T-helper 1 cell (primary cell): ENCODE measurements around the gene KDM2B.
"Not testable (repeated sequence)": the region's sequence is repeated elsewhere in the genome, so short reads cannot be mapped to it uniquely, and the experiment has no call there.

Experiments
- DNase-seq, 5 donors: peaks; one replicate each; pipeline ENCODE4 v3.0.0-alpha.2; 2012 to 2020

Gene KDM2B

GRCh38 chr12:121423682-121424623 lies 156.9 kb downstream of the KDM2B start:
- DNase-seq: no peak

GRCh38 chr12:121423253-121423652 lies 157.6 kb downstream of the KDM2B start:
- DNase-seq: no peak

GRCh38 chr12:121420109-121420508 lies 160.7 kb downstream of the KDM2B start:
- DNase-seq: no peak

DNA sequence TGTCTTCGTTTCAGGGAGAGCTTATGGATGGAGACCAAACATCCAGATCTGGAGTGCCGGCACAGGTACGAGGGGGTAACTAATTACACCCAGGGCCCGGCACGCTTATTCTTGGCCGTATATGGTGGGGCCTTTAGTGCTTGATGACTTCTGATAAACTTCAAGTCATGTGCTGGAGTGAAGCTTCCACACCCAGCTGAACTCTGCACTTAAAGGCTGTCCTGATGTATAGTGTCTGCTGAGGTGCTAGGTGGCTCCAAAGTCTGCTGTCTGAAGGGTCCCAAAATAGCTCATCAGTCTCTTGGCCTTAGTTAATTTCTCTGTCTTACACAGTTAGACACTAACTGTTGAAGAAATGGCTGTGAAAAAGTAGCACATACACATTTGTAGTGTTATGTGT lies 163.0 kb downstream of the KDM2B start:
- DNase-seq: no peak

GRCh38 chr12:121413917-121414316 lies 166.9 kb downstream of the KDM2B start:
- DNase-seq: no peak

DNA sequence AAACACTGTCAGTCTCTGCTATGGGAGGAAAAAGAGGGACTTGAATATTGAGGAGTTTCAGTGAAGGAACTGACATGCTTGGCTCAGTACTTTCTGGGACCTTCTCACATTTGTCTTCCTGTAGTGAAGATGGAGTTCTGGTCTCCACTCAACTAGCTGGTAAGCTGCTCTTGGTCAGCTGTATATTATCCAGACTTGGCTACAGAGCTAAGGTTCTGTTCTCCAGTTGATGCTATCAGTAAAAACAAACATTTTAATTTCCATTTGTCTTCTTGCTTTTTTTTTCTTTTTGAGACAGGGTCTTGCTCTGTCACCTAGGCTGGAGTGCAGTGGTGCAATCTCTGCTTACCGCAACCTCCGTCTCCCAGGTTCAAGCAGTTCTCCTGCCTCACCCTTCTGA lies 175.6 kb downstream of the KDM2B start:
- DNase-seq: no peak

GRCh38 chr12:121404734-121405133 lies 176.1 kb downstream of the KDM2B start:
- DNase-seq: peak in 1 of 5 donors; percentile 7

DNA sequence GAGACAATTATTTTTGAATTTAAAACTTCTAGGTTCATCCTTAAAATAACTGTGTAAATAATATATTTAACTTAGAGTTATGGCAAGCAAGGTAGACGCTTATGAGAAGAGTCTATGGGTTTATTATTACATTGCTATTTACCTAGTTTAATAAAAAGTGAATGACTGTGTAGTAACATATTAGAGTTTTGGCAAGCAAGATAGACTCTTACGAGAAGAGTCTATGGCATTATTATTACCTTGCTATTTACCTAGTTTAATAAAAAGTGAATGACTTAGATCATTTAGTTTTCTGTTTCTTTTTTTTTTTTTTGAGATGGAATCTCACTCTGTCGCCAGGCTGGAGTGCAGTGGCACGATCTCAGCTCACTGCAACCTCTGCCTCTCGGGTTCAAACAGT lies 177.1 kb downstream of the KDM2B start:
- DNase-seq: no peak

GRCh38 chr12:121400332-121401139 lies 180.3 kb downstream of the KDM2B start:
- DNase-seq: peak; percentile 10 to 84 (median 35)

DNA sequence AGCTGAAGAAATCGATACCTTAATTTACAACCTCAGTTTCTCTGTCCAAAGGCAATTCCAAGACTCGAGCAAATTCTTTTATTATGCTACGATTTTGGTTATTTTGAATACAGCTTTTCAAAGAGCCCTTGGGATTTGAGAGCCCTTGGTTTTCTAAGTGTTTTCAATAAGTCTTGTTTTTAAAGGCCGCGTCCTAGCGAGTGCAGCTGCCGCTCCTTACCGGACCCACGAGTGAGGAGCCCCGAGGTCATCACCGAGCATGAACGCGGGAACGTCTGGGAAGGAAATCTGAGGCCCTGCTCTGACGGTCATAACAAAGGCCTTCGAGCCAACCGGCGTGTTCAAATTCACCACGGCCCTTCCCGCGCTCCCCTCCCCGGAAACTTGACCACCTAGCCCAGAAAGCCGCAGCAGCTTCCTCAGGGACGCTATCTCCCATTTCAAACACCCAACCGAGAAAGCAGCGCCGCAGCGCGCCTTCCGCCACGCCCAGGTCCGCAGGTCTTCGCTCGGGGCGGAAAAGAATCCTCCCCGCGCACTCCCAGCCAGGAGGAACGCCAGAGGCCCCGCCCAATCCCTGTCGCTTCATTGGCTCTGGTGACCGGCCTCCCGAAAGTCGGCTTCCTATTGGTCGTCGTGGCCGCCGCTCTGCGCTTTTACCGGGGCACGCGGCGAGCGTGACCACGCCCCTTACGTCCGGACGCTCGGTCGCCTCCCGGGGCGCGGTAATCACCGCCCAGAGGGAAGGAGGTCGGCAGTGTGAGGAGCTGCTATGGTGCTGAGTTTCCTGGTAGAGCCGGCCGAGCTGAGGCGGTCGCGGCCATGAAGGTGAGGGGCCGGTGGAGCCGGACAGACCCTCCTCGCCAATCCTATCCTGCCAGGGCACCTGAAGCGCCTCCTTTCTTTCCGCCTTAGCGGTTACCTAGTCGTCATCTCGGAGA lies 181.2 kb downstream of the KDM2B start, which contains the start of gene RNF34:
Gene RNF34 (plus strand): TSS at position 728 of the 941 bp plus-strand sequence. CDS start 95 bp downstream, at position 823.
- peak; percentile 96 to 99 (median 97) for DNase-seq

GRCh38 chr12:121398355-121398754 lies 182.5 kb downstream of the KDM2B start:
- no peak for DNase-seq

DNA sequence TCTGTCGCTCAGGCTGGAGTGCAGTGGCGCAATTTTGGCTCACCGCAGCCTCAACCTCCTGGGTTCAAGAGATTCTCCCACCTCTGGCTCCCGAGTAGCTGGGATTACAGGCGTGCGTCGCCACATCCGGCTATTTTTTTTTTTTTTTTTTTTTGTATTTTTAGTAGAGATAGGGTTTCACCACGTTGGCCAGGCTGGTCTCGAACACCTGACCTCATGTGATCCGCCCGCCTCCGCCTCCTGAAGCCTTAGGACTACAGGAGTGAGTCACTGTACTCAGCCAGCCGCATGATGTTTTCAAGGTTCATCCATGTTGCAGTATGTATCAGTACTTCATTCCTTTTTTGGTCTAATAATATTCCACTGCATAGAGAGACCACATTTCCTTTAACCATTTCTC lies 183.3 kb downstream of the KDM2B start:
- DNase-seq: no peak

DNA sequence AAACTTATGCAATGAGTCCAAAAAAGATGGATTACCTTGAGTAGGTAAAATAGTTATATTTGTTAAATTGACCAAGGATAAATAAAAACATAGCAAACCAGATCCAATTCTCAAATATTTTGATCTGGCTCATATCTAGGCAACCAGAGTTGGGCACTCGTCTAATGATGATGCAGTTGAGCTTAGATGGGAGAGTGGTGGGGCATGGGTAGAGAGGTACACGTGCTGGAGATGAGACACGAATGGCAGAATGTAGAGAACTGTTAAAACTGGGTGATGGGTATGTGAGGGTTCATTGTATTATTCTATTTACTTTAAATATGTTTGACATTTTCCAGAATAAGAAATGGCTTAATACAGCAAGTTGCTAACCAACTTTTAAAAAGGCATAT lies 188.5 kb downstream of the KDM2B start:
- no peak for DNase-seq

DNA sequence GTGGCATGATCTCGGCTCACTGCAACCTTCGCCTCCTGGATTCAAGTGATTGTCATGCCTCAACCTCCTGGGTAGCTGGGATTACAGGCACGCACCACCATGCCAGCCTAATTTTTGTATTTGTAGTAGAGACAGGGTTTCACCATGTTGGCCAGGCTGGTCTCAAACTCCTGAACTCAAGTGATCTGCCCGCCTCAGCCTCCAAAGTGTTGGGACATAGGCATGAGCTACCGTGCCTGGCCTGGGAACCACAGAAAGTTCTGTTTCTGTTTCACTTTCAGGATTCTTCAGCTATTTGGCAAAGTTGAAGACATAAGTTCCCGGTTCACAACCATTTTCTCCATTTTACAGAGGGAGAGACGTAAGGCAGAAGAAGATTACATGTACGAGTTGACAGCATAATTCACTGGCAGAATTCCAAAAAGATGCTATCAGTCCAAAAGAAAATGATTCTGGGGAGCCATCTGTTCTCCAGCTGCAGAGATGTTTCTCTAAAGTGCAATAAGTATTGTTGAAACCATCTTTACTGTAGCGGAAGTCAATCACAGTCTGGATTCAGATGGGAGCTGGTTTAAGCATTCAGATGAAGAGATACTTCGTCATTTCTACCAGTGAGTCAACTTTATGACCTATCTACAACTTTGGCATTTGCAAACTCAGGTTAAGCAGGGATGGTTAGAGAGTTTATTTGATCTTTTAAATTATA lies 189.1 kb downstream of the KDM2B start:
- DNase-seq: peak in 1 of 5 donors; percentile 79

DNA sequence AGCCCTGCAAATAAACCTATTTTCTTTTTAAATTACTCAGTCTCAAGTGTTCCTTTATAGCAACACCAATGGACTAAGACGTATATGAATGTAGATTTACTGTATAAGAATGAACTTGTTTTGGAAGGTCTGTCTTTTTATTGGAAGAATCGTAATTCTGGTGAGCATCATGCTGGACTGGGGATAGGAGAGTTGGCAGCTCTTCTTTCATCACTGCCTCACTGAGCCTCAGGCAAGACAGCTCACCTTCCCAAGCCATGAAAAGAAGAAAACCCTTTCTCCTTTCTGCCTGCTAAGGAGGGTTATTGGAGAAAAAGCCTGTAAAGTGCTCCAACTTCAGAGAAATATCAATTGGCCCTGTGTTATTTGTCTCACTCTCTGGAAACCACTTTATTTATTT lies 190.0 kb downstream of the KDM2B start:
- DNase-seq: no peak

GRCh38 chr12:121388421-121388981 lies 192.3 kb downstream of the KDM2B start:
- DNase-seq: no peak

- DNase-seq: not testable (repeated sequence)
Observed at GRCh38 chr12:121384891-121385290, 195.9 kb downstream of the KDM2B start.

DNA sequence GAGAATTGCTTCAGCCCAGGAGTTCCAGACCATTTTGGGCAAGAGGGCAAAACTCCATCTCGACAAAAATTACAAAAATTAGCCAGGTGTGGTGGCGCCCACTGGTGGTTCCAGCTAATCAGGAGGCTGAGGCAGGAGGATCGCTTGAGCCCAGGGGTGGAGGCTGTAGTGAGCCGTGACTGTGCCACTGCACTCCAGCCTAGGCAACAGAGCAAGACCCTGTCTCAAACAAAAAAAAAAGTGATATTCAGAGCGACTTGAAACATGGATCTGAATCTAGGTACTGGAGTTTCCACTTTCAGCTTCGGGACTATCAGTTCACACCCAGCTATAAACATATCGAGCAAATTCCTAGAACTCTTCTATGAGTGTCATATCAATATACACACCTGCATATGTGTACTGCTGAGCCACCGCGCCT lies 197.2 kb downstream of the KDM2B start:
- no peak for DNase-seq

GRCh38 chr12:121379945-121380344 lies 200.9 kb downstream of the KDM2B start:
- DNase-seq: no peak
